Stimulated activated CD4-positive, alpha-beta T cell treated with anti-CD3 and anti-CD28 coated beads, TNF-alpha, amount 100 ng/mL, for 48 hours (primary cell): ENCODE measurements around the gene GLMN.
"Not testable (repeated sequence)": the region's sequence is repeated elsewhere in the genome, so short reads cannot be mapped to it uniquely, and the experiment has no call there.

ENCODE experiments used
- DNase-seq, 3 donors: peaks; one replicate each; pipeline ENCODE4 v3.0.0-alpha.2; 2020; ENCODE audit warnings: low read depth in 3 of 3

GLMN gene

DNA sequence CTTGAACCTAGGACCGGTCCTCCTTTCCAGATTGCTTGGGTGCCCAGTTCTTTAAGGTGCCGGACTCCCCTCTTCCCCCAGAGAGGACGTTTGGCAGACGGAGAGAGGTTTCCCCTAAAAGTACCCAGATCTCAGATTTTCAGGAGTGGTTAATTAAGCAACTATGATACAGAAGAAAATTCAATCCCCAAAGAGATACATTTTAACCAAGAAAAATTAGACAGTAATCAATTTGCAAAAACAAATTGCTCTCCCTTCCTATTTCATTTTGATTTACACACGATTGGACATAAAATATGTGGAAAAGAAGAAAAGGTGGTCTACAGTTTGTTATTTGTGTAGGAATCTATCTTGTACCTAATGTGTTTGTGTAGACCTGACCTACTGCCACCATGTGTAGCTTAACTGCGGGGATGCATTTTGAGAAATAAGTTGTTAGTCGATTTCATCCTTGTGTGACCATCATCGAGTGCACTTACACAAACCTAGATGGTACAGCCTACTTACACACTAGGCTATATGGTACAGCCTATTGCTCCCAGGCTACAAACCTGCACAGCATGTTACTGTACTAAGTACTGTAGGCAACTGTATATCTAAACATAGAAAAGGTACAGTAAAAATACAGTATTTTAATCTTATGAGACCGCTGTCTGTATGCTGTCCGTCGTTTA is 827 bp upstream of the GLMN start:
- DNase-seq, result no peak

DNA sequence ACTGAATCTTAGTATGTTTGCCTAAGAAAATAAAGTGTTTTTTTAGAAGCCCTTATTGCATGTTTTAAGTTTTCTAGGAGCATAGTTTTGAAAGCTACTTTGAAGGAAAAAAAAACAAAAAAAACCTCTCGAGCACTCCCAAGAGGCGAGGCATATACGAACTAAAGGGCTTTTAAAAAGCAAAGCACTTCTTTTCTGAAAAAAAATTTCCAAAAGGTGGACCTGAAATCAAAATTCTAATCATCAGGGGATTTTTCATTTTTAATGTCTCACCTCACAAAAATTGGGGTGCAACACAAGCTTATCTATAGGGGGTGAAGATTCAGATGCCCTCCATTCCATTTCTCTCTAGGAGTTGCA is 594 bp downstream of the GLMN start:
- DNase-seq, result no peak

DNA sequence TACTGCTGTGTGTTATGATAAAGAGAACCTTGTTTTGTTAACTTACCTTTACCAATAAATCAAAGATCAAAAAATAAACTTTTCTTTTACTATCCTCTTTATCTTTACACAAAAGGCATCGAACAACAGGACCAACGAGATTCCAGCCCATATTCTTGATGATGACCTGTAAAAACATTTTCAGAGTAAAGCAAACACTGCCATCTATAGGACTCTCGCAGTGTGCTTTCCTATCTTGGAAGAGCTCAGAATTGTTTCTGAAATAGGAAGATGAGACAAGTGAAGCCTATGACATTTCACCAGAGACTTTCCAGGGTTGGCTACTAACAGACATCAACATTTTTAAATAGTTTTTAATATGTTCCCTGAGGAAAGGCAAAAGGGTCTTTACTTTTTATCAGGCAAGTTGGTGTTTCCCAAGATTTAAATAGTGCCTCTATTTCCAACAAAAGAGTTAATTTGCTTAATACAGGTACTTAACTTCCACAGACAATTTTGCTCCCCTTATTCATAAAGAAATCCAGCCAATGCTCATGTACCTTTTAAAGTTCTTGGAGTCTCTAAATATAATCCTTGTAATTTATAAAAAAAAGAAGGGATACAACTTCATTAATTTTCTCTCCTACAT is 7.3 kb downstream of the GLMN start:
- DNase-seq, result no peak

DNA sequence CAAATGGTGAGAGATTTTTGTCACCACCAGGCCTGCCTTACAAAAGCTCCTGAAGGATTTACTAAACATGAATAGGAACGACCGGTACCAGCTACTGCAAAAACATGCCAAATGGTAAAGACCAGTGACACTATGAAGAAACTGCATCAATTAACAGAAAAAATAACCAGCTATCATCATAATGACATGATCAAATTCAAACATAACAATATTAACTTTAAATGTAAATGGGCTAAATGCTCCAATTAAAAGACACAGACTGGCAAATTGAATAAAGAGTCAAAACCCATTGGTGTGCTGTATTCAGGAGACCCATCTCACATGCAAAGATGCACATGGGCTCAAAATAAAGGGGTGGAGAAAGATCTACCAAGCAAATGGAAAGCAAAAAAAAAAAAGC is 17.4 kb downstream of the GLMN start:
- DNase-seq, result not testable (repeated sequence)

DNA sequence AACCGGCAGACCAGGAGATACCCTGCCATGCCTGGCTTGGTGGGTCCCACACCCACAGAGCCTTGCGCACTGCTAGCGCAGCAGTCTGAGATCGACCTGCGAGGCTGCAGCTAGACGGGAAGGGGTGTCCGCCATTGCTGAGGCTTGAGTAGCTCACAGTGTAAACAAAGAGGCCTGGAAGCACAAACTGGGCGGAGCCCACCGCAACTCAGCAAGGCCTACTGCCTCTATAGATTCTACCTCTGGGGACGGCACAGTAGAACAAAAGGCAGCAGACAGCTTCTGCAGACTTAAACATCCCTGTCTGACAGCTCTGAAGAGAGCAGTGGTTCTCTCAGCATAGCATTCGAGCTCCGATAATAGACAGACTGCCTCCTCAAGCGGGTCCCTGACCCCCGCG is 19.0 kb downstream of the GLMN start:
- not testable (repeated sequence) for DNase-seq

DNA sequence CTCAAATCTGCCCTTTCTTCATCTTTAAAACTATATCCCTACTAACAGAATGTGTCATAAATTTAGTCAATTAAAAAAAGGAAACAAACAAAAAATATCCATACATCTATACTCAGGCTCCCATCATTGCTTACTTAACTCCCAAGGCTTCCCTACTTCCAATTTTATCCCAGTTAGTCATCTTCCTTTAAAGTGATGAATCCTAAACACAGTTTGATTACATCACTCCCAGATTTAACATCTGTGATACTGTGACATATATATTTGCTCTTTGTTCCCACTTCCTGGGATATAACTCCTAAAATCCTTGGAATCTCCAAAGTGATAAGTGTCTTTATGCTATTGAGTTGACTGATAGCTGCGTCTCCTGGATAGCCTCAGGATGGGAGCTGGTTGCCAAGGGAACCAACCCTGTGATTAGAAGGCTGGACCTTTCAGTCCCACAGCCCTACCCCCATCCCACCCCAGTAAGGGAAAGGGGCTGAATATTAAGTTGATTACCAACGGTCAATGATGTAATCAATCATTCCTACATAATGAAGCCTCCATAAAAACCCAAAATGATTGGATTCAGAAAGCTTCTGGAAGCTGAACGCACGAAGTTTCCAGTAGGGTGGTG is 21.6 kb downstream of the GLMN start:
- DNase-seq, result no peak

DNA sequence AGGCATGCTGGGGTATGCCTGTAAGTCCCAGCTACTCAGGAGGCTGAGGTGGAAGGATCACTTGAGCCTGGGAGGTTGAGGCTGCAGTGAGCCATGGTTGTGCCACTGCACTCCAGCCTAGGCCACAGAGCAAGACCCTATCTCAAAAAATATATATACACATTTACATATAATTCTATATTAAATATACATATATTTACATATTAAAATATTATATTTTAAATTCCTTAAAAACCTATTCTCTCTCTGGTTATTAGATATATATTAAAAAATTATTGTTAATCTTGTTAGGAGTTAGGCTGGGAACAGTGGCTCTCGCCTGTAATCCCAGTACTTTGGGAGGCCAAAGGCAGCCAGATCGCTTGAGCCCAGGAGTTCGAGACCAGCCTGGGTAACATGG is 22.7 kb downstream of the GLMN start:
- no peak for DNase-seq

DNA sequence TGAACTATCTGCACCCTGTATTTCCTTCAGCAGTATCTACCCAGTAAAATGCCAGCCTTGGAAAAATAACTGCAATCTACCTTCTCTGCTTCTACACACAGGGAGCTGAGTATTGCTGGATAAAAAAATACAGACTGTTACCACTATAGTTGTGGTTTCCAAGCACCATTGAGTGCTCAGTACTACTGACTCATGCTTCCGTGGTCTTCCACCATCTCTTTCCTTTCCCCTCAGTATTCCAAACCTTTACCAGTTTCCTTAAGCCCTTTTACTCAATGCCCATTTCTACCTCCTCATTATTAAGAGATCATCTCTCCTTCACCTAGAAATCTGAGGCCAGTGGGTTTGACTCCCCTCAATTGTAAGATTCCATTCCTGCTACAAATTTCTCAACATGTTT is 23.8 kb downstream of the GLMN start:
- DNase-seq, result no peak

DNA sequence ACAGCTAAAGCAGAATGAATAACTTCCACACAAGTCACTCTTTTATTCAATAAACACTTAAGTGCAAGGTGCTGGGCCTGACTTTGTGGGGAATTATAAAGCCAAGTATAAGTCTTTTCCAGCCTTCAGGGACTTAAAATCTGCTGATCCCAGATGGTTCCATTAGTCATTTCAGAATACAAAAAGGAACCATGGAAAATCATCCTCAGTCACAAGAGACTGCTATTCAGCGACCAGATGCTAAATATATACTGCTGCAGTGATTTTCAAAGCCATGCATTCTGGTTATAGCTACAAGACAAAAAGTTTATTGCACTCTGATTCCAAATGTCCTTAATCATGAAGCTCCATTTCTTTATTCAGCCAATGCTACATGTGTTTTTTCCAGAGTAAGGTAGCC is 25.7 kb downstream of the GLMN start:
- no peak for DNase-seq

DNA sequence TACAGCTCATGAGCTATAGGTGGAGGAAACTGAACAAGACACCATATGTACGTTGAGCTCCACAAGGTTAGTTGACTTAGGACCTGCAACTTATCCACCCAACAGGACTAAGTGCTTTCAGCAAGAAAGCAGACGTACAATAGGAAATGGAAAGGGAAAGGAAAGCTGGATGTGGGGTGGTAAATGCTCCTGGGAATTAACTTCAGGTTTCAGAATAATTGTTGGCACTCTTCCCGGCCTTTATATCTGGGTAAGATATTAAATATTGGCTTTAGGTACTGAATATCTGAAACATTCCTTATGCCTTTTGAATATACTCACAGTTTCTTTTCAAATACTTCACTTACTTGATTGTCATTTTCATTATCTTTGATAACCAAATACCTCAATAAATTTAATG is 36.3 kb downstream of the GLMN start:
- DNase-seq, result no peak

DNA sequence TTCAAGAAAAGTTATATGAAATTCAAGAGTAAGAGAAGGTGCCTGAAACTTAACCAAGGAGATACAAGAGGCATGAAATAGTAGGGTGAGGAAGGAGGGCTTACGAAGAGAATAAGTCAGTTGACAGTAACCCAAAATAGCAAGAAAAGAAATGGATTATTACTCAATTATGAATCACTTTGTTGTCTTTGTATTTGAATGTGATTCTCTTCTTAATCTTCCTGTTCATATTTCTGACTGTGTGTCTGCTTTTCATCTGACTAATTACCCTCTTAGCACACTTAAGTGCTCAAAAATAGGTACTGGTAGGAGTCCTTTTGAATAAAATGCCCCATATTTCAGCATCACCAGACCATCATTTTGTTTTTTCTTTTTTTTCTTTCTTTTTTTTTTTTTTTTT is 39.4 kb downstream of the GLMN start:
- DNase-seq, result no peak

DNA sequence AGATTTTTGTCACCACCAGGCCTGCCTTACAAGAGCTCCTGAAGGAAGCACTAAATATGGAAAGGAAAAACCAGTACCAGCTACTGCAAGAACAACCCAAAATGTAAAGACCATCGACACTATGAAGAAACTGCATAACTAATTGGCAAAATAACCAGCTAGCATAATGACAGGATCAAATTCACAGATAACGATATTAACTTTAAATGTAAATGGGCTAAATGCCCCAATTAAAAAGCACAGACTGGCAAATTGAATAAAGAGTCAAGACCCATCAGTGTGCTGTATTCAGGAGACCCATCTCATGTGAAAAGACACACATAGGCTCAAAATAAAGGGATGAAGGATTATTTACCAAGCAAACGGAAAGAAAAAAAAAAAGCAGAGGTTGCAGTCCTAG is 44.1 kb downstream of the GLMN start:
- DNase-seq, result not testable (repeated sequence)

DNA sequence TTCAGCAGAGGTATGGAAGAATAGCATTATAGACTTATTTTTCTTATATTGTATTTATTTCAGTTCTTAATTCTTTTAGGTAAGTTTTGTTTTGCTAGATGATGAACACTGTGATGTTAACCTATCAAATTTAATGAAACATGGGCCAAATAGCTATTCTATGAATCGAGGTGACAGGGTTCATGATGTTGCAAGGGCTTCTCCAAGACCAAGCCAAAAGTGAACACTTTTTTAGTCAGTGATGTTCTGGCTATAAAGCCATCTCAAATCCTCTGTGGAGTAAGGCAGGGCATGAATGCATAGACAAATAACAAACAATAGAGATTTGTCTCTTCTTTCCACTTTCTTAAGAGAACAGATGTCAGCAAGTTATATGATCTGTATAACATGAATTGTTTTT is 54.4 kb downstream of the GLMN start:
- no peak for DNase-seq

DNA sequence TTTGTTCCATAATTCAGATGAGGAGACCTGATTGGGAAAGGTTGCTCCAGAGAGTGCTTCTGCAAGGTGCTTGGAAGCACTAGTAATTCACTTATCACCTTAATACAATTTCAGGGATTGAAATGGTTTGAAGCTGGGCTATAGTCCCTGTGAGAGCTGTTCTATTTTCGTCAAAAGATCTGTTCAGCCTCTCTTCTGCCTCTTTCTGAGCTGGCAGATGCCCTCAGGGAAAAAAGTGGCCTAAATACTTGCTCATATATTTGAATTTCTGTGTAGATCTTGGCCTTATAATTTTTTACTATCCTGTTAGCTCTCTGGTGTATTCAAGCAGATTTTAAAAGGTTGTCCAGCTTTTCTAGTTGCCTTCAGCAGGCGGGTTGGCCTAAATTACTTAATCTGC is 58.8 kb downstream of the GLMN start:
- DNase-seq, result no peak

DNA sequence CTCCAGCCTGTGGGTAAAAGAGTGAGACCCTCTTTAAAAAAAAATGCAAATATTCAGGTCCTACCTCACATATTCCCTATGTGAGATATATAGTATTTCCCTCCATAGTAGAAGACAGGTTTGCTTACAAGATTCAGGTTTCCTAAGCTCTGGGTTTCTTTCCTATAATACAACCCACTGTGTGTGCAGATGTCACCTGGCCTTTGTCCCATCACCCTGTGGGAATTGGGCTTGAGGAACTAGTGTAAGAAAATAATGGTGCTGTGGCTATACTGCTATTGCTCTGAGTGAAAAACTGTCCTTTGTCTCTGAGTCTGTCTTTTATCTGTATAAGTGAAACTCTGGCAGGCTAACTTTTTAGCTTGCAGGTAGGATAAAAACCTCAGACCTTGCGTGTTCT is 68.1 kb downstream of the GLMN start:
- DNase-seq, result no peak

DNA sequence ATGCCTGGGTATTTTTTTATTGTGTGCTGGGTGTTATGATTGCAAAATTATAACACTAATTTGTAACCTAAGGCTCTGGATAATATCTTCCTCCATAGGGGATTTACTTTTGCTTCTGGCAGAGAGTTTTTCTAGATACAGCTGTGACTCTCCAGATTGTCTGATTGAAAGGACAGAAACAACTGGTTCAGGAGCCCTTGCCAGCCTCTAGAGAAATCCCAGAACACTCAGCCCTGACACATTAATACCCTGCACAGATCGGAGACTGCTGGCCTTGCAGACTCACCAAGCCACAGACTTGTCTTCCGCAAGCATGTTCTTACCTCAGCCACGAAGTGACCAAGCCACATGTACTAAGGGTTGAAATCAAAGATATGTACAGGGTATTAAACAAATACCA is 70.4 kb downstream of the GLMN start:
- DNase-seq, result no peak

DNA sequence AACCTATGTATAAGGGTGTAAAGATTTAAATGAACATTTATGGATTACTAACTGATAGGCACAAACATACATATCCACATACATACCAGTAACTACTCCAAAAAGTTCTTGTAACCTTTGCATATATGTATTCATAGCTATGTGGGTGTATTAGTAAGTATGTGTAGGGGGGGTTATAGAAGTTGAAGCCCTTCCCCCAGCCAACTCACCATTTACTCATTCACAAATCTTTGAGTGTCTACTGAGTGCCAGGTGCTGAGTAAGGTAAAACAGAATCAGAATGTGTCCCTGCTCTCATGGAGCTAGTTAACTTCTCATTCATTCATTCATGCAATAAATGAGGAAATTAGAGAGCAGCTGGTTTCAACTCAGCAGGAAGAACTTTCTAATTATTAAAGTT is 79.8 kb downstream of the GLMN start:
- no peak for DNase-seq

DNA sequence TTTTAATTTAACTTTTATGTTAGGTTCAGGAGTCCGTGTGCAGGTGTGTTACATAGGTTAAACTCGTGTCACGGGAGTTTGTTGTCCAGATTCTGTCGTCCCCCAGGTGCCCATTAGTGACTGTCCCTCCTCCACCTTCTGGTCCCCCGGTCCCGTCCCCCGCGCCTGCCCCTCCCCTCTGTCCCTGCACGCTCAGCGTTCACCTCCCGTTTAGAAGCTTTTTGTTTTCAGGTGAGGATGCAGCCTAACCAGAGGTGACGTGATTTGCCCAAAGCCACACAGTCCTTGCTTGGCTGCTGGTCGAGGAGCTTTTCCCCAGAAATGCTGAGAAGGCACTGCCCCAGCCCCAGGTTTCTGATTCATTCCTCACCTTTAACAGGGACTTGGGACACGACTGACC is 80.2 kb downstream of the GLMN start:
- DNase-seq, result no peak

DNA sequence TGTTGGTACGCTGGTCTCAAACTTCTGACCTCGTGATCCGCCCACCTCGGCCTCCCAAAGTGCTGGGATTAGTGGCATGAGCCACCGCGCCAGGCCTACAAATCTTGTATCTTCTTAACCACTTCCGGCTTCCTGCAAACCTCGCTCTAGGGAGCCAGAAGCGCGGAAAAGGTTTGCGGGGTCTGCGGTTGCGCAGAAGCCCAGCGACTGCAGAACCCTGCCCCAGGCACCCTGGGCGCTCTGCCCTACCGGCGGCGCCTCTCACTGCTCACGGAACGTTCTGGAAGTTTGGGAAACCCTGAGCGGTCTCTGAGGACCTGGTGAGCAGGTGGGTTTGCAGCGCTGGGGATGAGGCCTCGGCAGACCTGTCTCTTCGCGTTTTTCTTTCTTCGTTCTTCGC is 81.1 kb downstream of the GLMN start, which contains the start of gene C1orf146:
Gene C1orf146 (plus strand): TSS at position 195 of the 400 bp plus-strand sequence. CDS start 13,506 bp downstream, outside the sequence.
- no peak for DNase-seq

DNA sequence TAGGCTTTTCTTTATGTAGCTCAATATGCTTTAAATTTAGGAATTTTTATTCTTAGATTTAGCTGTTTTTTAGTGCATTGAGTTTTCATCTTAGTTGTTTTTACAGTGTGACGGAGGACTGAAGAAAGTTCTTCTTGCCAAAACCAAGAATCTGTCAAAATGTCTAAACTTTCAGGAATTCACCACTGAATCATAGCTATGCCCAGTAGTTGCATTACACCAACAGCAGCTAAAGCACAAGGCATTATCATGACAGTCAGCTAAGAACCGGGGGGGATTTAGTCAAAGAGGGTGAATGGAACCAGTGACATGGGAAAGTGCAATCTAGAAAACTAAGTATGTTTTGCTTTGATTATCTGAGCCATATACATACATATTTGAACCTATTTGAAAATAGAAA is 87.6 kb downstream of the GLMN start:
- no peak for DNase-seq

DNA sequence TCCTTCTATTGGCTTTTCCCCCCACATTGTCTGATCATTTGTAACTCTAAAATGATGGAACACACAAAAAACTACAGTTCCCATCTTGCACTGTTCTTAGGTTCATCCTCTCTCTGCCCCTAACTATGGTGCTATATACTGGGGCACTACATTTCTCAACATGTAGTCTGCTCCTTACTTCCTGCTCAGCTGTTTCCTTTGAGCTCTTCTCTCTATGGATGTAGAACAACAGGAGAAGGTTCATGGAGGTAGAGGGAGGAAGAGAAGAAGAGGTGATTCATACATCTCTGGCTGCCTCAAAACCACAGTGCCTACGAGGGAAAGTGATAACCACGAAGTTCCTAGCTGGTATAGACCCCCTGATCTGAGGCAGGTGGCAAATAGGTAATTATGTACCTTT is 88.1 kb downstream of the GLMN start:
- DNase-seq, result no peak

DNA sequence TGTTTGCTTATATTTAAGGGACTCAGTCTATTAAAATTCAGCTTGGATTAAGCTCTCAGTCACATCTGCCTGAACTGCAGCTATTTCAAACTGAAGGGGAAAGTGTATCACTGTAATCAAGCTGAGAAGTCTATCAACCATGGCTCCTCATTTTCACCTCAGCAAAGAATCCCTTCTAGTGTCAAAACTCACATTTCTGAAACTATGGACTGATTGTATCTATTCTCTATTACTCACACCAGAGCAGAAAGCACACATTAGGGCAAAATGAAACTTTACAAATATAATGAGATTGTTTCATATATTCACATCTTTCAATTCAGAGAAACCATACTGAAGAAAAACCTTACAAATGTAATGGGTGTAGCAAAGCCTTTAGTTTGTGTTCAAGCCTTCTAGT is 95.7 kb downstream of the GLMN start:
- DNase-seq, result no peak

DNA sequence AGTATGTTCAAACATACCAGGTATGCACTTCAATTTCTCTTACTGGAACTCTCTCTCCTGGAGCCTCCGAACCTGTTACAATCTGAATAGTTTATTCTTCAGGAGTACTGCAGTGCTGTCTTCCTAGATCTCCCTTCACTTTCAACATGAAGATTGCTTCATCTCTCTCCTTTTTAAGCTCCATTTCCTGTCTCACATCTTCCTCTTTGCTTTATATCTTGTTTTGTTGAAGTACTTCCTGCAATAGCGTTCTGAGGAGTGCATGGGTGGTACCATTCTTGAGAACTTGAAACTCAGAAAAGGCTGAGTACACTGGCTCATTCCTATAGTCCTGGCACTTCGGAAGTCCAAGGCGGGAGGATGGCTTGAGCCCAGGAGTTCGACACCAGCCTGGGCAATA is 96.8 kb downstream of the GLMN start:
- DNase-seq, result no peak
